ENCODE results near the gene NAA38. TPM values are rescaled to one million over a fixed set of nuclear protein-coding genes. Genes with fewer than 3 reads are reported as not detected.
A peak's percentile ranks its signal among the peaks of the same experiment; 100 is the strongest.

NAA38 gene
- total RNA-seq, 4 donors from 2014 or later, result 61.2 to 209 (median 68.2) TPM

GRCh38 chr17:7838090-7839075, 19.0 kb downstream of the NAA38 start:
- DNase-seq (ENCODE audit: low spot score) (no peak), ATAC-seq (ENCODE audit: low FRiP score) (no peak)

GRCh38 chr17:7837408-7838088, 19.8 kb downstream of the NAA38 start:
- ATAC-seq (ENCODE audit: low FRiP score), result no peak
- no peak for TF ChIP-seq CTCF (IDR thresholded peaks at IDR 0.05)
- DNase-seq (ENCODE audit: low spot score), result no peak

More at GRCh38 chr17:7838090-7839075, 19.0 kb downstream of the NAA38 start:
- no peak for TF ChIP-seq CTCF (IDR thresholded peaks at IDR 0.05)

GRCh38 chr17:7836596-7837407, 20.6 kb downstream of the NAA38 start:
- no peak for TF ChIP-seq CTCF (IDR thresholded peaks at IDR 0.05)
- peak; percentile 98 for DNase-seq (ENCODE audit: low spot score)
- ATAC-seq (ENCODE audit: low FRiP score), result peak; percentile 35

- DNase-seq (ENCODE audit: low spot score) (no peak), ATAC-seq (ENCODE audit: low FRiP score) (peak; percentile 5)
- TF ChIP-seq CTCF (IDR thresholded peaks at IDR 0.05), result no peak
These were observed 21.4 kb downstream of the NAA38 start for GRCh38 chr17:7835814-7836595.

GRCh38 chr17:7834957-7835813, 22.2 kb downstream of the NAA38 start:
- DNase-seq (ENCODE audit: low spot score) (peak; percentile 82), ATAC-seq (ENCODE audit: low FRiP score) (peak; percentile 40)
- TF ChIP-seq CTCF (IDR thresholded peaks at IDR 0.05), result peak in 1 of 3 donors; percentile 12
